CD4-positive, alpha-beta T cell (primary cell): ENCODE measurements around the gene PPP2R5C. TPM values are rescaled to one million over a fixed set of nuclear protein-coding genes. Genes with fewer than 3 reads are reported as not detected.

ENCODE experiments used
- ATAC-seq: fragments of 200-7000 bp; cut with Tn5 transposase; one replicate; pipeline ENCODE4 v1.10.0; 2022; ENCODE audit warnings: mild to moderate bottlenecking; ENCODE audit not compliant: poor library complexity
- CTCF ChIA-PET: fragments of 350-600 bp; sonication (Branson Sonifier 250); formaldehyde crosslinking; loops from one replicate; lab custom pipeline; 2021; ENCODE audit warnings: antibody characterized with exemption, inconsistent platforms; lab: Charles Lee
- POLR2A ChIA-PET: fragments of 350-600 bp; sonication (Branson Sonifier 250); formaldehyde crosslinking; loops from one replicate; lab custom pipeline; 2021; ENCODE audit warnings: antibody characterized with exemption, inconsistent platforms; lab: Charles Lee
- DNase-seq, 14 experiments: peaks; one replicate each; pipeline ENCODE4 v3.0.0-alpha.2; 2013 to 2020; ENCODE audit warnings: mixed read lengths in 2 of 14
- H3K27ac ChIP-seq, 2 donors: one replicate each; pipeline versions ENCODE4 v1.5.1 to v1.7.0; 2013; ENCODE audit warnings: low read length in 2 of 2, low read depth in 1 of 2, mild to moderate bottlenecking in 1 of 2
- H3K27me3 ChIP-seq, 2 experiments: 1 replicate in 1 of 2; 2 replicates in 1 of 2; pipeline versions ENCODE4 v1.6.1 to v1.7.0; 2013; ENCODE audit warnings: low read length in 2 of 2, control low read depth in 1 of 2, mild to moderate bottlenecking in 1 of 2, moderate library complexity in 1 of 2; ENCODE audit not compliant: insufficient read depth in 2 of 2, control insufficient read depth in 1 of 2
- H3K36me3 ChIP-seq: one replicate; pipeline ENCODE4 v1.6.1; 2013; ENCODE audit warnings: low read length, control low read depth; ENCODE audit not compliant: insufficient read depth
- H3K4me1 ChIP-seq: one replicate; pipeline ENCODE4 v1.6.1; 2013; ENCODE audit warnings: low read length, control low read depth; ENCODE audit not compliant: insufficient read depth
- H3K4me3 ChIP-seq: one replicate; pipeline ENCODE4 v1.5.1; 2013; ENCODE audit warnings: mild to moderate bottlenecking, low read length, moderate library complexity
- H3K9me3 ChIP-seq, 2 experiments: 1 replicate in 1 of 2; 2 replicates in 1 of 2; pipeline versions ENCODE4 v1.6.1 to v1.7.0; 2013; ENCODE audit warnings: low read length in 2 of 2, mild to moderate bottlenecking in 2 of 2, control low read depth in 1 of 2, moderate library complexity in 1 of 2; ENCODE audit not compliant: control insufficient read depth in 1 of 2, insufficient read depth in 1 of 2
- H3K27ac Mint-ChIP-seq: one replicate; pipeline ENCODE4 v1.8.0; 2020; ENCODE audit warnings: mixed read lengths
- H3K27me3 Mint-ChIP-seq: one replicate; pipeline ENCODE4 v1.8.0; 2021; ENCODE audit warnings: mixed read lengths
- H3K36me3 Mint-ChIP-seq: one replicate; pipeline ENCODE4 v1.8.0; 2021; ENCODE audit warnings: low read depth, mixed read lengths
- H3K4me1 Mint-ChIP-seq: one replicate; pipeline ENCODE4 v1.8.0; 2021; ENCODE audit warnings: low read depth, mixed read lengths
- H3K4me3 Mint-ChIP-seq: one replicate; pipeline ENCODE4 v1.8.0; 2020; ENCODE audit warnings: mild to moderate bottlenecking, mixed read lengths
- H3K9me3 Mint-ChIP-seq: one replicate; pipeline ENCODE4 v1.8.0; 2020; ENCODE audit warnings: mixed read lengths
- intact Hi-C, 2 experiments: fragments of 100-400 bp; cut with DNase I in 1 of 2; cut with micrococcal nuclease in 1 of 2; formaldehyde crosslinking; loops; one replicate each; pipeline versions ENCODE4 v1.15.1 to v1.9.0; 2023 to 2025; cut with DNase I, micrococcal nuclease
- total RNA-seq, 174 experiments: library from RNA in 2 of 174; stranded (reverse) in 2 of 174; gene quantifications; one replicate each; pipeline ENCODE4 v1.2.3 and lab custom pipeline; 2021 to 2026
- TF ChIP-seq, protein P1 (sequence below): fragments of 200-600 bp; IDR thresholded peaks from one replicate; pipeline ENCODE4 v1.8.0; 2022; ENCODE audit warnings: antibody characterized with exemption, mild to moderate bottlenecking

Gene PPP2R5C
- total RNA-seq, 2 experiments from 2014 or later: 463 to 487 TPM

DNA sequence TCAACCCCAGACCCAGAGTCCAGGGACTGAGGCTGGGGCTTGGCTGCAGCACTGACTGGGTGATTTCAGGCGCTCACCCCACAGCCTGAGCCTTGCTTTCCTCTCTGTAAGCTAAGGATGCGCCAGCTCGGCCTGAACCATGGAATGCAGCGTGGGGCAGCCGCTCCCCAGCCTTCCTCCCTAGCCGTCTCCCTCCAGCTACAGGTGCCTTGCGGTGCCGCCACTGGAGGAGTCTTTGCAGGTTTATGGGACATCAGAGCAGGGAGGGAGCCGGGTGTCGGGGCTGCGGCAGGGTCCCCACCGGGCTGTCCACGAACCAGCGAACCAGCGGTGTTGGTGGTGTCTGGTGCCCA lies 19.4 kb downstream of the PPP2R5C start:
- POLR2A ChIA-PET: interaction anchor here (1.2 to 1.9 kb wide), 6 partner anchors 9 to 45 kb away, joined by 4 to 10 read pairs (median 6); no protein-coding TSS in a partner anchor
- peaks cover 28% of the 10 kb centered on the region for H3K4me1 Mint-ChIP-seq
- no peak for DNase-seq

DNA sequence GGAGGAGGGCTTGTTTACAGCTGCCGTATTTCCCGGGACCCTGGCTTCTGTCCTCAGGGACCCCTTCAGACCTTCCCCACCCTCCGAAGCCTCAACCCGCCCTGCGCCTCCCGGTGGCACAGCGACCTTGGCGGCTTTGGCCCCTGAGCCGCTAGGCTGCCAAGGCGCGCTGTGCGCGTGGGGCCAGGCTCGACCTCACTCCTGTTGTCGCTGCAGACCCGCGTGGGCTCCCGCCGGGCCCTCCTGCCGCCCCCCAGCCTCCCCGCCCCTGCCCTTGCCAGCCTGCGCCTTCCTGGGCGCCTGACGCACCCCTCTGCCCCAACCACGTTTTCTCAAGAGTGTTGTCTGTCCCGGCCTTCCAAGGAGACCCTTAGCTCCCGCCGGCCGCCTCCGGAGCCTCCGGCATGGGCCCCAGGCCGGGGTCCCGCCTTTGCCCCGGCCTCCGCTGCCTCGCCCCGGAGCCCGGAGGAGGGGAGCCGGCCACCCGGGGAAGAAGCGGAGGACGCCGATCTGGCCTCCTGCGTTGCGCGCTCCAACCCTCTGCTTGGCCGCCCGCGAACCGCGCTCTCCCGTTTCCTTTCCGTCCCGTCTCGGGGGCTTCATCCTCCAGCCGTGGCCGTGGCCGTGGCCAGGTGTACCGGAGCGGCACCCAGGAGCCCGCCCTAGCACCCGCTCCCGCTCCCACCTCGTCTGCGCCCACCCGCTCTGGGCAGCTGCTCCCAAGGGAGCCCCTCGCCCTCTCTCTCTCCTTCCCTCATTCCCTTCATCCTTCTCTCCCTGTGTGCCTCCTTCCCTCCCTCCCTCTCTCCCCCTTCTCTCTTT lies 19.9 kb downstream of the PPP2R5C start:
- peak overlapping the region; percentile 64 for H3K4me3 ChIP-seq
- CTCF ChIA-PET: no interaction called here
- no peak overlapping the region for H3K27ac ChIP-seq
- ATAC-seq (peak; percentile 67), DNase-seq (peak in 9 of 14 experiments; percentile 11 to 59 (median 26))
- Mint-ChIP-seq H3K27ac (no peak overlapping the region), H3K4me1 (peaks cover 24% of the 10 kb centered on the region), H3K4me3 (peak overlapping the region; percentile 73), H3K36me3 (peaks cover 3% of the 10 kb centered on the region), H3K9me3 (no peaks in the 10 kb centered on the region), H3K27me3 (no peaks in the 10 kb centered on the region)
- H3K9me3 ChIP-seq: peaks cover 0 to 4% of the 10 kb centered on the region in 2 experiments
- H3K36me3 ChIP-seq: no peaks in the 10 kb centered on the region
- peaks cover 12% of the 10 kb centered on the region for H3K4me1 ChIP-seq
- TF ChIP-seq, protein P1, sequence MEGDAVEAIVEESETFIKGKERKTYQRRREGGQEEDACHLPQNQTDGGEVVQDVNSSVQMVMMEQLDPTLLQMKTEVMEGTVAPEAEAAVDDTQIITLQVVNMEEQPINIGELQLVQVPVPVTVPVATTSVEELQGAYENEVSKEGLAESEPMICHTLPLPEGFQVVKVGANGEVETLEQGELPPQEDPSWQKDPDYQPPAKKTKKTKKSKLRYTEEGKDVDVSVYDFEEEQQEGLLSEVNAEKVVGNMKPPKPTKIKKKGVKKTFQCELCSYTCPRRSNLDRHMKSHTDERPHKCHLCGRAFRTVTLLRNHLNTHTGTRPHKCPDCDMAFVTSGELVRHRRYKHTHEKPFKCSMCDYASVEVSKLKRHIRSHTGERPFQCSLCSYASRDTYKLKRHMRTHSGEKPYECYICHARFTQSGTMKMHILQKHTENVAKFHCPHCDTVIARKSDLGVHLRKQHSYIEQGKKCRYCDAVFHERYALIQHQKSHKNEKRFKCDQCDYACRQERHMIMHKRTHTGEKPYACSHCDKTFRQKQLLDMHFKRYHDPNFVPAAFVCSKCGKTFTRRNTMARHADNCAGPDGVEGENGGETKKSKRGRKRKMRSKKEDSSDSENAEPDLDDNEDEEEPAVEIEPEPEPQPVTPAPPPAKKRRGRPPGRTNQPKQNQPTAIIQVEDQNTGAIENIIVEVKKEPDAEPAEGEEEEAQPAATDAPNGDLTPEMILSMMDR: no peak
- intact Hi-C loops: no loop called here
- POLR2A ChIA-PET: interaction anchor here (0.9 to 1.9 kb wide), 7 partner anchors 10 to 45 kb away, joined by 3 to 10 read pairs (median 5); no protein-coding TSS in a partner anchor
- peaks cover 0 to 2% of the 10 kb centered on the region in 2 experiments for H3K27me3 ChIP-seq

More for the DNA sequence above, 19.4 kb downstream of the PPP2R5C start:
- intact Hi-C loops: no loop called here
- H3K27ac Mint-ChIP-seq: no peak overlapping the region
- H3K9me3 Mint-ChIP-seq: no peaks in the 10 kb centered on the region
- Histone ChIP-seq H3K4me1 (peaks cover 12% of the 10 kb centered on the region), H3K36me3 (no peaks in the 10 kb centered on the region), H3K27ac (no peak overlapping the region), H3K27me3 (peaks cover 0 to 2% of the 10 kb centered on the region in 2 experiments), H3K4me3 (peak overlapping the region; percentile 64), H3K9me3 (peaks cover 0 to 4% of the 10 kb centered on the region in 2 experiments)
- CTCF ChIA-PET: interaction anchor here (0.5 kb wide), 1 partner anchor 12 kb away, joined by 3 read pairs; no protein-coding TSS in a partner anchor
- TF ChIP-seq, protein P1: no peak
- peaks cover 5% of the 10 kb centered on the region for H3K36me3 Mint-ChIP-seq
- no peaks in the 10 kb centered on the region for H3K27me3 Mint-ChIP-seq
- peak overlapping the region; percentile 73 for H3K4me3 Mint-ChIP-seq
- ATAC-seq: peak; percentile 36

DNA sequence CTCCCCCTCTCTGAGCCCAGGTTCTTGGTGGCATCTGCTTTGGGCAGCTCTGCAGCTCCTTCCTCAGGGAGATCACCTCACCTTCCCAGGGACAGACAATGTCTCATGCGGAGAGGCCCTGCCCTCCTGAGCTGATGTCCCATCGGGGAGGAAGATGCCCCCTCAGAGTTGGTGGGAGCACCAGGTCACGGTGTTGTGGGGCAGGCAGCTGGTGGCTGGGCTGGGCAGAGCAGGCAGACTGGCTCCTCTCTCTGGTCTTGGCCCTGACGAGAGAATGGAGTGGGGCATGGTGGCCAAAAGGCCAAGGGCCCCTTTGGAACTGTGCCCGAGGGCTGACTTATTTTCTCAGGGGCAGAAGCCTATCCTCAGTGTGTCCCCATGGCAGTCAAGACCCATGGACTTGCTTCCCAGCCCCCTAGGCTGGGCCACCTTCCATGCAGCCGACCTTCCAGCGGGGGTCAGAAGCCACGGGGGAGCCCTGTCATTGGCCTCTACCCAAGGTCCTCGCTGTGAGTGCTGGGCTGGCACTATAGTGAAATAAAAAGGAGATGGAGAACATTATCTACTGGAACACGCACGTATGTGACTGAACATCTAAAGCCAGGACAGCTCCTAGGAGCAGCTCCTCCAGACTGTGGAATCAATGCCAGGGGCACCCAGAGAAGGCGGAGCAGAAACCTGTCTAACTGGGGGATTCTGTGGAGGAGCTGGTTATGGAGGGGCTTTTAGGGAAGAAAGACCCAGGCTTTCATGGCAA lies 21.9 kb downstream of the PPP2R5C start:
- DNase-seq (no peak), ATAC-seq (no peak)
- H3K36me3 Mint-ChIP-seq: peaks cover 7% of the 10 kb centered on the region
- Histone ChIP-seq H3K36me3 (no peaks in the 10 kb centered on the region), H3K4me3 (no peak overlapping the region), H3K9me3 (peaks cover 0 to 4% of the 10 kb centered on the region in 2 experiments), H3K4me1 (peaks cover 12% of the 10 kb centered on the region), H3K27ac (no peak overlapping the region), H3K27me3 (peaks cover 0 to 2% of the 10 kb centered on the region in 2 experiments)
- H3K27me3 Mint-ChIP-seq: no peaks in the 10 kb centered on the region
- intact Hi-C loops: loop anchor here in 1 of 2 experiments (2.0 kb wide), 1 partner anchor 19 kb away; no protein-coding TSS in a partner anchor
- POLR2A ChIA-PET: interaction anchor here (1.0 to 1.5 kb wide), 3 partner anchors 9 to 40 kb away, joined by 3 to 4 read pairs (median 3); no protein-coding TSS in a partner anchor
- no peaks in the 10 kb centered on the region for H3K9me3 Mint-ChIP-seq
- TF ChIP-seq, protein P1: no peak
- CTCF ChIA-PET: interaction anchor here (2.0 kb wide), 1 partner anchor 13 kb away, joined by 6 read pairs; no protein-coding TSS in a partner anchor
- peak overlapping the region; percentile 47 for H3K27ac Mint-ChIP-seq
- H3K4me1 Mint-ChIP-seq: peaks cover 17% of the 10 kb centered on the region
- H3K4me3 Mint-ChIP-seq: peak overlapping the region; percentile 76
